ENCODE data around the gene NETO1. TPM values are rescaled to one million over a fixed set of nuclear protein-coding genes. Genes with fewer than 3 reads are reported as not detected.

NETO1 gene
- total and polyA plus RNA-seq, 10 of the 15 experiments (the other 5 are each of a cell fraction or from before 2014, with no cell fraction given), result 0.52 TPM; not detected in 9

DNA sequence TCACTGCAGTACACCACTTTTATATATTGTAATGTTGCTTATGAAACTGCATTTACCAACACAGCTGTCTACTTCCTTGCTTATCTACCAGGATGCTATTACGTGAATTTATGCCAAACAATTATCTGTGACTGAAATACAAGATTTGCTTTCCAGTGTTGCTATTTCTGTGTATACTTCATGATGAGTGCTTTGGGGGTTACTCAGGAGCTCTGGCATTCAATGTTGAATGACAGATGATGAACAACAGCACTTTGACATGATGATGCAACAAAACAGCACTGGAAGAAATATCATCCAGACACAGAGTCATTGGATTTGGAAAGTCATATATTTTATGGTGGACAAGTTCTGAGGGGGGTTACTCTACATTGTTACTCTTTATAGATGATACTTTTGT lies 125.8 kb downstream of the NETO1 start (continued):
- TF ChIP-seq, protein P1, sequence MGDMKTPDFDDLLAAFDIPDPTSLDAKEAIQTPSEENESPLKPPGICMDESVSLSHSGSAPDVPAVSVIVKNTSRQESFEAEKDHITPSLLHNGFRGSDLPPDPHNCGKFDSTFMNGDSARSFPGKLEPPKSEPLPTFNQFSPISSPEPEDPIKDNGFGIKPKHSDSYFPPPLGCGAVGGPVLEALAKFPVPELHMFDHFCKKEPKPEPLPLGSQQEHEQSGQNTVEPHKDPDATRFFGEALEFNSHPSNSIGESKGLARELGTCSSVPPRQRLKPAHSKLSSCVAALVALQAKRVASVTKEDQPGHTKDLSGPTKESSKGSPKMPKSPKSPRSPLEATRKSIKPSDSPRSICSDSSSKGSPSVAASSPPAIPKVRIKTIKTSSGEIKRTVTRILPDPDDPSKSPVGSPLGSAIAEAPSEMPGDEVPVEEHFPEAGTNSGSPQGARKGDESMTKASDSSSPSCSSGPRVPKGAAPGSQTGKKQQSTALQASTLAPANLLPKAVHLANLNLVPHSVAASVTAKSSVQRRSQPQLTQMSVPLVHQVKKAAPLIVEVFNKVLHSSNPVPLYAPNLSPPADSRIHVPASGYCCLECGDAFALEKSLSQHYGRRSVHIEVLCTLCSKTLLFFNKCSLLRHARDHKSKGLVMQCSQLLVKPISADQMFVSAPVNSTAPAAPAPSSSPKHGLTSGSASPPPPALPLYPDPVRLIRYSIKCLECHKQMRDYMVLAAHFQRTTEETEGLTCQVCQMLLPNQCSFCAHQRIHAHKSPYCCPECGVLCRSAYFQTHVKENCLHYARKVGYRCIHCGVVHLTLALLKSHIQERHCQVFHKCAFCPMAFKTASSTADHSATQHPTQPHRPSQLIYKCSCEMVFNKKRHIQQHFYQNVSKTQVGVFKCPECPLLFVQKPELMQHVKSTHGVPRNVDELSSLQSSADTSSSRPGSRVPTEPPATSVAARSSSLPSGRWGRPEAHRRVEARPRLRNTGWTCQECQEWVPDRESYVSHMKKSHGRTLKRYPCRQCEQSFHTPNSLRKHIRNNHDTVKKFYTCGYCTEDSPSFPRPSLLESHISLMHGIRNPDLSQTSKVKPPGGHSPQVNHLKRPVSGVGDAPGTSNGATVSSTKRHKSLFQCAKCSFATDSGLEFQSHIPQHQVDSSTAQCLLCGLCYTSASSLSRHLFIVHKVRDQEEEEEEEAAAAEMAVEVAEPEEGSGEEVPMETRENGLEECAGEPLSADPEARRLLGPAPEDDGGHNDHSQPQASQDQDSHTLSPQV (IDR thresholded peaks at IDR 0.05), result no peak
- TF ChIP-seq, protein P2, sequence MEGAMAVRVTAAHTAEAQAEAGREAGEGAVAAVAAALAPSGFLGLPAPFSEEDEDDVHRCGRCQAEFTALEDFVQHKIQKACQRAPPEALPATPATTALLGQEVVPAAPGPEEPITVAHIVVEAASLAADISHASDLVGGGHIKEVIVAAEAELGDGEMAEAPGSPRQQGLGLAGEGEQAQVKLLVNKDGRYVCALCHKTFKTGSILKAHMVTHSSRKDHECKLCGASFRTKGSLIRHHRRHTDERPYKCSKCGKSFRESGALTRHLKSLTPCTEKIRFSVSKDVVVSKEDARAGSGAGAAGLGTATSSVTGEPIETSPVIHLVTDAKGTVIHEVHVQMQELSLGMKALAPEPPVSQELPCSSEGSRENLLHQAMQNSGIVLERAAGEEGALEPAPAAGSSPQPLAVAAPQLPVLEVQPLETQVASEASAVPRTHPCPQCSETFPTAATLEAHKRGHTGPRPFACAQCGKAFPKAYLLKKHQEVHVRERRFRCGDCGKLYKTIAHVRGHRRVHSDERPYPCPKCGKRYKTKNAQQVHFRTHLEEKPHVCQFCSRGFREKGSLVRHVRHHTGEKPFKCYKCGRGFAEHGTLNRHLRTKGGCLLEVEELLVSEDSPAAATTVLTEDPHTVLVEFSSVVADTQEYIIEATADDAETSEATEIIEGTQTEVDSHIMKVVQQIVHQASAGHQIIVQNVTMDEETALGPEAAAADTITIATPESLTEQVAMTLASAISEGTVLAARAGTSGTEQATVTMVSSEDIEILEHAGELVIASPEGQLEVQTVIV (IDR thresholded peaks at IDR 0.05; ENCODE audit: borderline replicate concordance, partially characterized antibody), result no peak

DNA sequence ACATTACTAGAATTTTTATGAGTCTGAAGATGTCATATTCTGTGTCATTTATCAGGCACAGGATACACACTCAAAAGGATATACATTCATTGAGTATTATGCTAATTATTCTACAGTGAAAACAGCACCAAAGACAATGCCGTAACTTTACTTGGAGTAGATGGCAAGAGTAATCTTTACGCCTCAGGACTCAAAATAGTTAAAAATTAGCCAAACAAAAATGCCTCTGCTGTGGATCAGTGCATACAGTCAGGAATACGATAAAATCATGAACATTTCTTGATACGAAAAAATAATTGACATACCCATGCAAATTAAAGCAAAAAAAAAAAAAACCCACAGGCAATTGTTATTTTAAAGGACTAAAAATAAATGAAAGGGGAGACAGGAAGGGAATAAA lies 129.7 kb downstream of the NETO1 start:
- ChIA-PET RAD21 (ENCODE audit: unreplicated experiment) (no interaction called here), POLR2A (no interaction called here), CTCF (no interaction called here), SMC1A (ENCODE audit: uncharacterized antibody, unreplicated experiment) (no interaction called here)
- H3K4me1 ChIP-seq (ENCODE audit: control insufficient read depth, insufficient read depth, low read length), result no peaks in the 10 kb centered on the region
- 56% methylated on average over 4 of the region's 4 CpGs for WGBS (ENCODE audit: insufficient coverage, insufficient replicate concordance, low lambda C conversion rate, missing lambda C conversion rate)
- H3K9me3 ChIP-seq (replicated peaks; ENCODE audit: control insufficient read depth, insufficient read depth, low read length), result no peaks in the 10 kb centered on the region
- DNase-seq (ENCODE audit: low read depth, low spot score) (no peak), FAIRE-seq (no peak), ATAC-seq (no peak)
- BruUV-seq (replicated peaks), result no TSS peak
- H3K79me2 ChIP-seq (ENCODE audit: control insufficient read depth, insufficient read depth, low read length), result no peaks in the 10 kb centered on the region
- H2AFZ ChIP-seq (ENCODE audit: control insufficient read depth, low read depth, low read length), result no peak overlapping the region
- H4K20me1 ChIP-seq (ENCODE audit: control insufficient read depth, insufficient read depth), result no peaks in the 10 kb centered on the region
- H3K27me3 ChIP-seq (replicated peaks in 1 of 2; ENCODE audit: control insufficient read depth in 2 of 2, insufficient read depth in 2 of 2, low read length in 1 of 2), result no peaks in the 10 kb centered on the region
- no peak overlapping the region for H3K27ac ChIP-seq (ENCODE audit: control insufficient read depth, insufficient read depth)
- no peak overlapping the region for H3K9ac ChIP-seq (ENCODE audit: control insufficient read depth, insufficient read depth, low read length)
- no peak overlapping the region for H3K4me2 ChIP-seq (ENCODE audit: control insufficient read depth, insufficient read depth)
- no peaks in the 10 kb centered on the region for H3K36me3 ChIP-seq (ENCODE audit: control insufficient read depth in 2 of 2, insufficient read depth in 2 of 2, low read length in 1 of 2)
- H3K4me3 ChIP-seq, result no peak overlapping the region
- in situ Hi-C loops (cut with MboI), result no loop called here
- intact Hi-C loops (cut with micrococcal nuclease; ENCODE audit: unreplicated experiment), result no loop called here
- TF ChIP-seq, protein P3, sequence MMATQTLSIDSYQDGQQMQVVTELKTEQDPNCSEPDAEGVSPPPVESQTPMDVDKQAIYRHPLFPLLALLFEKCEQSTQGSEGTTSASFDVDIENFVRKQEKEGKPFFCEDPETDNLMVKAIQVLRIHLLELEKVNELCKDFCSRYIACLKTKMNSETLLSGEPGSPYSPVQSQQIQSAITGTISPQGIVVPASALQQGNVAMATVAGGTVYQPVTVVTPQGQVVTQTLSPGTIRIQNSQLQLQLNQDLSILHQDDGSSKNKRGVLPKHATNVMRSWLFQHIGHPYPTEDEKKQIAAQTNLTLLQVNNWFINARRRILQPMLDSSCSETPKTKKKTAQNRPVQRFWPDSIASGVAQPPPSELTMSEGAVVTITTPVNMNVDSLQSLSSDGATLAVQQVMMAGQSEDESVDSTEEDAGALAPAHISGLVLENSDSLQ (IDR thresholded peaks at IDR 0.05), result no peak
- TF ChIP-seq SP1 (IDR thresholded peaks at IDR 0.05; ENCODE audit: low read depth, low read length), result no peak
- TF ChIP-seq RAD21 (IDR thresholded peaks at IDR 0.05; ENCODE audit: insufficient read depth, low read depth, low read length), result no peak
- no peak for TF ChIP-seq CBFB (IDR thresholded peaks at IDR 0.05; ENCODE audit: low read depth)
- no peak for TF ChIP-seq EP300 (IDR thresholded peaks at IDR 0.05; ENCODE audit: borderline replicate concordance in 1 of 2, control insufficient read depth in 1 of 2, low read depth in 2 of 2, low read length in 2 of 2)
- TF ChIP-seq FOXM1 (IDR thresholded peaks at IDR 0.05; ENCODE audit: low read depth, low read length), result no peak
- TF ChIP-seq HDAC6 (IDR thresholded peaks at IDR 0.05; ENCODE audit: unreplicated experiment), result no peak
- TF ChIP-seq MEF2B (IDR thresholded peaks at IDR 0.05; ENCODE audit: partially characterized antibody, poor library complexity, severe bottlenecking), result no peak
- TF ChIP-seq RB1 (IDR thresholded peaks at IDR 0.05; ENCODE audit: borderline replicate concordance), result no peak
- no peak for TF ChIP-seq ESRRA (IDR thresholded peaks at IDR 0.05; ENCODE audit: low read length)
- TF ChIP-seq TARDBP (IDR thresholded peaks at IDR 0.05; ENCODE audit: borderline replicate concordance), result no peak
- TF ChIP-seq SUZ12 (IDR thresholded peaks at IDR 0.05; ENCODE audit: unreplicated experiment), result no peak
